Measurements from ENCODE around the gene RPL10A. TPM values are rescaled to one million over a fixed set of nuclear protein-coding genes. Genes with fewer than 3 reads are reported as not detected.
A peak's percentile ranks its signal among the peaks of the same experiment; 100 is the strongest.

Gene RPL10A
- total RNA-seq, 1 experiment from 2014 or later: 2,150 TPM

DNA sequence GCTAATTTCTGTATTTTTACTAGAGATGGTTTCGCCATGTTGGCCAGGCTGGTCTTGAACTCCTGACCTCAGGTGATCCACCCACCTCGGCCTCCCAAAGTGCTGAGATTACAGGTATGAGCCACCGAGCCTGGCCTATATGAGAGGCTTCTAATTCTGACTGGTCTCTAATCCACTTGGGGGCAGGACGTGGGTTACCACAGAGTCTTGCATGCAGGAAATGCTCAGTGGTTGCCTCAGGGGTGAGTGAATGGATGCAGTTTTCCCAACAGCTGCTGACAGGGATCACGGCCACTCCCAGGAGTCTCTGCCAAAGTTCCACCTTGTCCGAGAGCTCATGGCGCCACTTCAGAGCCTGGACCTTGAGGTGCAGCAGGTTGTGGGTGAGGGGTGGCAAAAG lies 22.5 kb upstream of the RPL10A start:
- no peak for DNase-seq (ENCODE audit: extremely low read depth, low read depth)

DNA sequence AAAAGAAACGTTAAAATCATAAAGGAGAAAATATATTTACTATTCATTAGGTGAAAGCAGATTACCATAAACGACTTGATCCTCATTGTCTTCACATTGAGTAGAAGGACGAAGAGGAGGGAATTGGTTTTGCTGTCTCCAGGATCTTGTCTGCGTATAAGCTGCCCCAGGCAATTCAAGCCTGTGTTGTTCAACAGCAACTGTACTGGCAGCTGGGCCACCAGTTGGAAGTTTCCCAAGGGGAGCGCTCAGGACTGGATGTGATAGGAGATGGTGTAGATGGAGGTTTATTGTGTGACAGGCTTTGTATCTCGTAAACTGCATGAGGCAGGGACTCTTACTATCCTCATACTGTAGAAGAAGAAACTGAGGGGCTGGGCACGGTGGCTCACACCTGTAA lies 20.0 kb upstream of the RPL10A start:
- DNase-seq (ENCODE audit: extremely low read depth, low read depth): no peak

DNA sequence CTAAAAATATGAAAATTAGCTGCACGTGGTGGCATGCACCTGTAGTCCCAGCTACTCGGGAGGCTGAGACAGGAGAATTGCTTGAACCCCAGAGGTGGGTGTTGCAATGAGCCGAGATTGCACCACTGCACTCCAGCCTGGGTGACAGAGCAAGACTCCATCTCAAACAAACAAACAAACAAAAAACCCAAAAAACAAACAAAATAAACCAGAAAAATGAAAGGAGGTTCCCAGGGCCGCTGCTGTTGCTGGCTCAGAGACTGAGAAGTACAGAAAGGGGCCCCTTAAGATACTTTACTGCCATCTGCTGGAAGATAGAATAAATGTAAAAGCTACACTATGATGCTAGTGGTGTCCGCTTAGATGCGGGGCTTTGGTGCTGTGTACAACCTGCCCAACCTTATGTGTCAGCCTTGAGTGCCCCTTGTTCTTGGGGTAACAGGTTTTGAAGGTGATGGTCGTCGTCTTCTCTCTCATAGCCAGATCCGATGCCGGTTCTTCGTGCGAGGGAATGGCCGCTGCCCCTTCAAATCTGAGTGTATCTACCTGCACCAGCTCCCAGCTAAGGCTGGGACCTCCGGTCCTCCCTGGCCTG lies 18.8 kb upstream of the RPL10A start:
- DNase-seq (ENCODE audit: extremely low read depth, low read depth): peak; percentile 53

DNA sequence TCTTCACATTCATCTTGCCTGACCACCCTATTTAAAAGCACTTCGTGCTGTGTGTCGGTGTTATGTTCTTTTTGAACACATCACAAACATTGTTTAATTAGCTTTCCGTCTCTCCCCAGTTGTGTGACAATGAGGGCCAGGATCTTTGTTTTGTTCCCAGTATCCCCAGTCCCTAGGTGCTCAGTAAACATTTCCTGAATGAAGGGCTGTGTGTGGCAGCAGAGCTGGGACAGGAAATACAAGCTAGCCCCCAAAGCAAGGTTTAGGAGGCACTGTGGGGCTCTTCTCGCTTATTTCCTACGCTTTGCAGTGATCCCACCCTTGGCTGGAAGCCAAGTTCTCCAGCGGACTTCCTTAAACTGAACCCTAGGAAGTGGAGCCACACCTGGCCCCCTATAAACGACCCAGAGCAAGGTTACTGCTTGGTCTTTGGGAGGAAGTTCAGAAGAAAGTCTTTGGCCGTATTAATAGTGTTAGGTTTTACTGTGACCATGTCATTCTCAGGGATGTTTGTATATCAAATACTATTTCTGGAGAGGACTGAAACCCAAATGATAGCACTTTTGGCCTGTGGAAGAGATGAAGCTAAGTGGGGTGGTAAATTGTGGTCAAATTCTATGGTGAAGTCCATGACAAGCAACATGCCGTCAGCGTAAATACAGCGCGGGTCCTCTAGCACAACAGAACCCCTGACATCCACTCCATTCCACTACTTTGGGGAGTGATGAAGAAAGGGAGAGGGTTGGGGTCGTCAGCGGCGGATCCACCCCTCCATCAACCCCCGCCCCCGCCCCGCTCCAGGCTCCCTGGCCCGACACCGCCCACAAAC lies 16.6 kb upstream of the RPL10A start:
- no peak for DNase-seq (ENCODE audit: extremely low read depth, low read depth)

DNA sequence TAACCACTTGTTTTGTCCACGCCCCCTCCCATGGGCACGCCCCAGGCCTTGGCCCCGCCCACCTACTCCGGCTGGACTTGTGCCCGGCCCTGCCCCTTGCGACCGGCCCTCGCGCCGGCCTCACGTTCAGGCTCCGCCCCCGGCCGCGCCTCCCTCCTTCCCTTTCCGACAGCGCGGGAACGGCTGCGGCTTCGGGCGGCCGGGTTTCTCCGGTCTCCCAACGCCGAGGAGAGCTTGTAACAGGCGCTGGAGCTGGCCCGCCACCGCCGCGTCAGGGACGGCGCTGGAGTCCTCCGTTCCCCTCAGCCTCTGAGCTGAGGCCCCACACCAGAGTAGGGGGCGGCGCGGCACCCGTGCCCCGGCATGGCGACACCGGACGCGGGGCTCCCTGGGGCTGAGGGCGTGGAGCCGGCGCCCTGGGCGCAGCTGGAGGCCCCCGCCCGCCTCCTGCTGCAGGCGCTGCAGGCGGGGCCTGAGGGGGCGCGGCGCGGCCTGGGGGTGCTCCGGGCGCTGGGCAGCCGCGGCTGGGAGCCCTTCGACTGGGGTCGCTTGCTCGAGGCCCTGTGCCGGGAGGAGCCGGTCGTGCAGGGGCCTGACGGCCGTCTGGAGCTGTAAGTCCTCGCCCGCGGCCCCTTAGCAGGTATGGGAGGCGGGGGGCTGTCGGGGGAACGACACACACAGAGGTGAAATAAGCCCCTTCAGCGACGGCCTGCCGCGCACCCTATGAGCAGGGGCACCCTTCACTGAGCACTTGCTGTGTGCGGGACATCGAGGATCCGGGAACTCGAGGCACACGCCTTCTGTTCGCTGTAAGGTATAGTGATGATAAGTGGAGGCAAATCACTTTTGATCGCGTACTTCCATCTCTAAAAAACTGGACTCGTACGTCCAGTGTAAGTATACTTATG lies 15.8 kb upstream of the RPL10A start, which contains the start of gene FANCE:
Gene FANCE, plus strand, starts transcription at position 156 of the 908 bp plus-strand sequence. Its CDS starts 208 bp downstream, at position 364.
- peak; percentile 82 for DNase-seq (ENCODE audit: extremely low read depth, low read depth)

DNA sequence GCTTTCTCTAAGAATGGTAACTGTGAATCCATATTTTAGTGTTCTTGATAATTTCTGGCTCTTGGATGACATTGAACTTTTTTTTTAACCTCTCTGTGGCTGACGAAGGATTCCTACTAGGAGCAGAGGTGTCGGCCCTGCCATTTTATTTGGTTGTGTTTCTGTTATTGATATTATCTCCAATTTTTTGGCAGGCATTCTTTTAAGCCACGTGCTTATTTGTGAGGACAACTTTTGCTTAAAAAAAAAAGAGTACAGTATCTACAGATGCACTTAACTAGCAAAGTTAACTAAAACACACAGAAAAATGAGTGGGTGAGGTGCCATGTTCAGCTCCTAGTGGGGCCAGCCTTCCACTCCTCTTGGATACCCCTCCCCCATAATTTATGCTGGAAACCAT lies 15.0 kb upstream of the RPL10A start:
- no peak for DNase-seq (ENCODE audit: extremely low read depth, low read depth)

DNA sequence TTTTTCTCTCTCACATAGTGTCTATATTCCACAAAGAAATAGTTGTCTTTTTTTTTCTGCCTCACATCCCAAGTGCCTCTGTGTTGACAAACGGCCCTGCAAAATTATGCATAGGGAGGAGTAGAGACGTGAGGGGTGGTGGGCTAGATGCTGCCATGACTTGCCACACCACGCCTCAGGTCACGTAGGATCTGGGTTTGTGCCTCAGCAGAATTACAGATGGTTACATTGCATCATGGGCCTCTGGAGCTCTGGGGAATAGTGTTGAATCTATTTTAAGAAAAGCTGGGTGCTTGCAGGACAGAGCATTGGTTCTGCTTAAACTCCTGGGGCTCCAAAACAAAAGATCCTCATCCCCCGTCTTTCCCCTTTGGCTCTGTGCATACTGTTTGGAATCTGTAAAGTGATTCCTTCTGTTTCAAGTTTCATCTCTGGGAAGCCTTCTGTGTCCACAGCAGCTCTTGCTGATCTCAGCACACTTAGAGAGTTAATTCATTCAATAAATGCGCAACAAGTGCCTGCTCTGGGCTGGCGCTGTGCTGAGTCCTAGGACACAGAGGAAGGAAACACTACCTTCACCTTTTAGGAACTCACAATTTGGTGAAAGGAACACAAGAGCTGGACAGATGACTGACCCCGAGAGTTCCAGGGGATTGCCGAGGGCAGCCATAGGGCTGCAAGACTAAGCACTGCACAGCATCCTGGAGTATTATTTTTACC lies 13.7 kb upstream of the RPL10A start:
- DNase-seq (ENCODE audit: extremely low read depth, low read depth): no peak

DNA sequence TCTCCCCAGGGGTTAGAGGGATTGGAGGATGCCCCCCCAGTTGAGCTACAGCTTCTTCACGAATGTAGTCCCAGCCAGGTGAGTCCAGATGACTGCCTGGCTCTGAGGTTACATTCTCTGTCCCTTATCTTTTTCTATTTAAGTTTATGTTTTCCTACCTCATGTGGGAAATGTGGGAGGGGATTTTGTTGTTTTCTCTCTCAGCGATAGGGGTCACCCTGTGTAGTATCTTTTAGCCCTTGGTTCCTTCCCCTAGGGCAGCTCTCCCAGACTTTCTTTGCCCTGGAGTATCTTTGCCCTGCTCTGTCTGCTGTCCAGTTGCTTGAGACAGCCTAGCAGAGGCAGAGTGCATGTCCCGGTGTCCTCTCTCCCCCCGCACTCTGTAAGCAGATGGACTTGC lies 10.3 kb upstream of the RPL10A start:
- DNase-seq (ENCODE audit: extremely low read depth, low read depth): no peak

DNA sequence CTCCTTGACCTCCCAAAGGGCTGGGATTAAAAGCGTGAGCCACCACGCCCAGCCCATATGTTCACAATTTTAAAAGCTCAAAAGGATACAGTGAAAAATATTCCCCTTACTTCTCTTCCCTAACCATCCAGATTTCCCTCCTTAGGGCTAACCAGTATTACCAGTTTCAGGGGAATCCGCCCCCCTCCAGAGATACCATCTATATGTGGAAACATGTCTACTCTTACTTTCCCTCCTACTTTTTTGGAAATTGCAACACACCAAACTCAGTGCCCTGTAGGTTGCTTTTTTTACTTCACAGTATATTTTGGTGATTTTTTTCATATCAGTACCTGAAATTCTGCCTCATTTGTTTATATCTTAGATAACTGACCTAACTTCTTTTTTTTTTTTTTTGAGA lies 6.9 kb upstream of the RPL10A start:
- DNase-seq (ENCODE audit: extremely low read depth, low read depth): no peak

DNA sequence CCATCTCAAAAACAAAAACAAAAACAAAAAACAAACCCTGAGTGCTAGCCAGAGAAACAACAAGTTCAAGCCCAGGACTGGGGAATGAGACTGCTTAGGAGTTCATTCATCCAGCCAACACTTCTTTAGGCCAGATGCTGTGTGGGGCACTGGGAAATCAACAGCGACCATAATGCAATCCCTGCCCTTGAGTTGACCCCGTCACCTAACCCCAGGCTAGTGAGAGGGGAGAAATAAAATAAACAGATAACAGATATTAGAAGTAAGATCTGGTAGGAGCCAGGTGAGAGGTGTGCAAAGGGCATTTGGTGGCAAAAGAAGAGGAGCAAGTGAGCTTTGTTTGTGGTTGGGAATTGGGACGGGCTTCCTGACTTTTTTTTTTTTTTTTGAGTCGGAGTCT lies 4.9 kb upstream of the RPL10A start:
- DNase-seq (ENCODE audit: extremely low read depth, low read depth): no peak

DNA sequence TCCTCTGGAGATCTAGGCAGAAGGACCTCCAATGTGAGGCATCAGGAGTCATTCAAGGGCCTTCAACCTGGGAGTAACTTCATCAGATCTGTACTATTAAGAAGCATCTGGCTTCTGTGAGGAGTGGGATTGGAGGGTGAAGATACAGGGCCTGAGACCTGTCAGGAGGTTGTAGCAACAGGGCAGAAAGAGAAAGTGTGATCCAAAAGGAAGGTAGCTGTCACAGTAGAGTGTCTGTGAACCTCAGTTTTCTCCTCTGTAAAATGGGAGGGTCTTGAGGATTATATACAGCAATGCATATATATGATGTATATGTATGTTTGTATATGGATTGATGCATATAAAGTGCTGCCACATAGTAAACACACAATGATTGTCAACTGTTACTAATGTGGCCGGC lies 2.6 kb upstream of the RPL10A start:
- no peak for DNase-seq (ENCODE audit: extremely low read depth, low read depth)

DNA sequence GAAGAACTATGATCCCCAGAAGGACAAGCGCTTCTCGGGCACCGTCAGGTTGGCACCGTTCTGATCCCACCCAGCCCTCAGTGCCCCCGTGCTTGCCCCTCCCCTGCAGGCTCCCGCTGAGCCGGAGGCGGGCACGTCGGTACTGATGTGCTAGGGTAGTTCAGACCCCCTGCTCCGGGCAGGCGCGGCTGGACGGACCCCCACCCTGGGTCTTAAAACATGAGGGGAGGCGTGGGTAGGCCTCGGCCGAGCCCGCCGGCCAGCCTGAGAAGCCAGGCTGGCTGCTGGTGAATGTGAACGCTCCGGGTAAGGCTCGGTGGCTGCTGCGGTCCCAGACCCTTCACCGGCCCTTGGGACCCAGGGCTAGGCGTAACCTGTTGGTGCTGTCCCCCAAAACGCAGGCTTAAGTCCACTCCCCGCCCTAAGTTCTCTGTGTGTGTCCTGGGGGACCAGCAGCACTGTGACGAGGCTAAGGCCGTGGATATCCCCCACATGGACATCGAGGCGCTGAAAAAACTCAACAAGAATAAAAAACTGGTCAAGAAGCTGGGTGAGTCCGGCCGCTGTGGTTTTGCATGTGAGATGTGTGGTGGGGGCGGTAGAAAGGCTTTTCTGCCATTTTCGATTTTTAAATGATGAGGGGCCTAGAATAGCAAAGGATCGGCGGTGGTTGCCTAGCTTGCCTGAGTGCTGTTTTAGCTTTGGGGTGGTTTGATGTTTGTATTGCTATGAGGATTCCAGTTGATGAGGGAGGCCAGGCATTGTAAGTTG lies 964 bp downstream of the RPL10A start:
- no peak for DNase-seq (ENCODE audit: extremely low read depth, low read depth)

DNA sequence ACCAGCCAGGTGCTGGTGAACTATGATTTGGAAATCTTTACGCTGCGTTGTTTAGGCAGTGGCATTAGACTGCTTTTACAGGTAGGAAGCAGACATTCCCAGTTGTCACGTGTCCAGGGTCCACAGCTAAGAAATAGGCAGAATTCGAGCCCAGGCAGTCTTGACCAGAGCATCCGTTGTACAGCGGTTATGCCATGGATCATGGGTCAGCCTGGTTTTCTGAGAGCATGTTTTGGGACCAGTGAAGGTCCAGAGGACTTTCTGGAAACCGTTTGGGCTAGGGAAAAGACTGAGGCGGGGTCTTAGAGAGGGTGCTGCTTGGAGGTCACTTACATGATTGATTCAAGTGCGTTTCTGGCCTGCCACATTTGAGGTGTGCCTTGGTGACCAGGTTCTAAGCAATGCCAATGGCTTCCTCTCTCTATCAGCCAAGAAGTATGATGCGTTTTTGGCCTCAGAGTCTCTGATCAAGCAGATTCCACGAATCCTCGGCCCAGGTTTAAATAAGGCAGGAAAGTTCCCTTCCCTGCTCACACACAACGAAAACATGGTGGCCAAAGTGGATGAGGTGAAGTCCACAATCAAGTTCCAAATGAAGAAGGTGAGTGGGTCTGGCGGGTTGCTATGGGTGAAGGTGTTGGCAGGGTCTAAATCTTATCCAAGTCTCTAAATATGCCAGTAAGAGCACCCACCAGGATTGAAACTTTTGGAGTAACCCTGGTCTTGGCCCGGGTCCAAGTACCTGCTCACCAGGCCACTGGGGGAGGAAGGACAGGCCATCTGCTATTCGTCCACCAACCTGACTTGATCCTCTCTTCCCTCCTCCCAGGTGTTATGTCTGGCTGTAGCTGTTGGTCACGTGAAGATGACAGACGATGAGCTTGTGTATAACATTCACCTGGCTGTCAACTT lies 1.8 kb downstream of the RPL10A start:
- DNase-seq (ENCODE audit: extremely low read depth, low read depth): no peak

DNA sequence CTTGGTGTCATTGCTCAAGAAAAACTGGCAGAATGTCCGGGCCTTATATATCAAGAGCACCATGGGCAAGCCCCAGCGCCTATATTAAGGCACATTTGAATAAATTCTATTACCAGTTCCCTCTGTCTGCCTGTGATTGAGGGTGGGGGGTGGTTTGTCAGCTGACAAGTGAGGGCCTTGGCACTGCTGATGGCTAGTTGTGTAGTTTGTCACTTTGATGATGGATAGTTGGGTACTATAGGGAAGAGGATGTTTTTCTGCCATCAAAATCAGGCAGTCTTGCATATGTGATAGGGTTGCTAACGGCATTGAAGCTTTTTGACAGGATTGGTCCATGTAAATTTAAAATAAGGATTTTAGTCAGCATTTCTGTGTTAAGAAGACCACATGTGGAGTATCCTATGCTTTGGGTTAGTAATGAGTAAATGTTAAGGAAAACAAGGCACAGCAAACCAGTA lies 2.5 kb downstream of the RPL10A start:
- DNase-seq (ENCODE audit: extremely low read depth, low read depth): no peak

DNA sequence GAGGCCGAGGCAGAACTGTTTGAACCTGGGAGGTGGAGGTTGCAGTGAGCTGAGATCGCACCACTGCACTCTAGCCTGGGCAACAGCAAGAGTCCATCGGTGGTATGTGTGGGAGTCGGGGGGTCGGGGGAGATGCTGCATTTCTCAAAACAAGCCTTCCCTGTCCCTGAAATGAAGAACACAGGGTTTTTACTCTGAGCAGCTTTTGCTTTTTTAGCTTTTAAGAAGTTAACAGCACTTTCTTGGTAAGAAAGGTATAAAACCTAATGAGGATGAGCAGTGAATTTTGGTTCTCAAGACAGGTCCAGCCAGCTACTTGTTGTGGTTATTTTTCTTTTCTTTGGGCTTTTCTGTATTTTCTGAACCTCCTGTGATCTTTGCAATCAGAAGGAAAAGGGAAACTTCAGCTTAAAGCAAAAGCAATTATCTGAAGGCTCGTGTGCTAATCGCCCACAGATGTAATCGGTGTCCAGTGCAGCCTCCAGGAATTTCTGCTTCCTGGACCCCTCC lies 3.7 kb downstream of the RPL10A start:
- no peak for DNase-seq (ENCODE audit: extremely low read depth, low read depth)

DNA sequence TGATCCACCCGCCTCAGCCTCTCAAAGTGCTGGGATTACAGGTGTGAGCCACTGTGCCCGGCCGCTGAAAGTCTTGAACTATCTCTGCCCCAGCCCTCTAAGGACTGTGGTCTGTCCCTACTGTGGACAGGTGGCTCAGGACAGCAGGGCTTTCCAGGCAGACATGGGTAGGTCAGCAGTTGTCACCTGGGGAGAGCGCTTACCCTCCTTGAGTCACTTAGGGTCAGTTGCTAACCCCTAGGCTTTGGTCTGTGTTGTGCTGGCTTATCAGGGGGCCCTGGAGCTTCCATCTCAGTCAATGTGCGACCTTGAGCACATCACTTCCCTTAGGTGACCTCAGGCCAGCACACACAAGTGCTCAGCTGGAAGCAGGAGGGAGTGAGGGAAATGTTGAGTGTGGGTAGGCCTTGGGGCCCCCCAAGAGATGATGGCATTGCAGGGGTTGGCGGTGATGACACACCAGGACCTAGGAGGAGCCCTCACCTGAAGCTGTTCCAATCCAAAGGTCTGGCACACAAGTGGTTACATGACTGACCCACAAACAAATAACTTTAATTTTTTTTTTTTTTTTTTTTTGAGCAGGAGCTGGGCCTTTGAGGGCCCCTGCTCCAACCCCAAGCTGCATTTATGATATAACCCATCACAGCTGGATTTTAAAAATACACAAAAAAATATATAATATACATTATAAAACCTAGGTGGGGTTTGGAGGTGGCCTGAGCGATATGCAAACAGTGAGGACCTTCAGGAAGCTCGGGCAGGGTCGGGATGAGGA lies 5.1 kb downstream of the RPL10A start:
- DNase-seq (ENCODE audit: extremely low read depth, low read depth): no peak

DNA sequence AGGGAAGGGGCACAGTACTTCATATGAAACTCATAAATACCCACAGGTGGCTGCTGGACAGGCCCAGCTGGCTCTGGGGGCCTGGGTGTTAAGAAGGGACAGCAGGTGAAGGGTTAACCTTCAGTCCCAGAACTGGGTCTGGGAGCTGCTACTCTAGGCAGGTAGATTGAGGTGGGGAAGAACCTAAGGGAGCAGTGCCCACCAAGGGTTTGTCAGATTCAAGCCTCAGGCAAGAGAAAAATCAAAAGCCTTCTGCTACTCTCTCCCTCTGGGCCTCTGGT lies 5.6 kb downstream of the RPL10A start:
- no peak for DNase-seq (ENCODE audit: extremely low read depth, low read depth)

Measured in NCI-H460 (cell line).